H1 (cell line): ENCODE measurements around the gene SLC28A1. TPM values are rescaled to one million over a fixed set of nuclear protein-coding genes. Genes with fewer than 3 reads are reported as not detected.

Experiments
- CTCF ChIA-PET: fragments of 300-600 bp; sonication (Branson Sonifier 250); formaldehyde crosslinking; loops from one replicate; lab custom pipeline; 2021; ENCODE audit not compliant: partially characterized antibody; lab: Charles Lee
- POLR2A ChIA-PET: fragments of 300-600 bp; sonication (Branson Sonifier 250); formaldehyde crosslinking; loops from one replicate; lab custom pipeline; 2021; ENCODE audit warnings: inconsistent platforms; ENCODE audit not compliant: partially characterized antibody; lab: Charles Lee
- DNase-seq, 2 experiments: peaks; one replicate each; pipeline versions ENCODE4 v3.0.0 to v3.0.0-alpha.2; 2010 to 2022; ENCODE audit warnings: low spot score in 2 of 2, low read depth in 1 of 2, mixed read lengths in 1 of 2
- FAIRE-seq: peaks from 2 replicates; lab custom pipeline; 2011; peaks lifted over from hg19 to GRCh38; lab: Jason Lieb, UNC
- H2AFZ ChIP-seq: 2 replicates; pipeline ENCODE4 v1.8.1; 2012; ENCODE audit warnings: low read length, inconsistent platforms
- H2AK5ac ChIP-seq: 2 replicates; pipeline ENCODE4 v1.6.1; 2013; ENCODE audit warnings: low read depth, low read length
- H2BK120ac ChIP-seq: replicated peaks from 2 replicates; pipeline ENCODE3; 2013; ENCODE audit warnings: low read depth, low read length, inconsistent platforms
- H2BK12ac ChIP-seq: 2 replicates; pipeline ENCODE4 v1.6.1; 2013; ENCODE audit warnings: low read depth, low read length
- H2BK15ac ChIP-seq: 2 replicates; pipeline ENCODE4 v1.6.1; 2013; ENCODE audit warnings: low read length
- H2BK20ac ChIP-seq: 2 replicates; pipeline ENCODE4 v1.6.1; 2013; ENCODE audit warnings: low read length
- H2BK5ac ChIP-seq: 2 replicates; pipeline ENCODE4 v1.6.1; 2013; ENCODE audit warnings: low read depth, low read length
- H3K14ac ChIP-seq: 2 replicates; pipeline ENCODE4 v1.6.1; 2013; ENCODE audit warnings: inconsistent platforms; ENCODE audit not compliant: insufficient read length
- H3K18ac ChIP-seq: 2 replicates; pipeline ENCODE4 v1.6.1; 2013; ENCODE audit warnings: low read length; ENCODE audit errors: extremely low read depth
- H3K23ac ChIP-seq: 2 replicates; pipeline ENCODE4 v1.6.1; 2013; ENCODE audit warnings: inconsistent platforms; ENCODE audit not compliant: insufficient read length
- H3K23me2 ChIP-seq: 2 replicates; pipeline ENCODE4 v1.6.1; 2013; ENCODE audit warnings: low read depth, low read length
- H3K27ac ChIP-seq: 2 replicates; pipeline ENCODE4 v1.6.1; 2011; ENCODE audit warnings: low read depth, low read length, inconsistent platforms
- H3K27me3 ChIP-seq, 4 experiments: replicated peaks in 1 of 4; 1 replicate in 1 of 4; 2 replicates in 3 of 4; pipeline versions ENCODE4 v1.6.1 to v1.8.1; 2011 to 2013; ENCODE audit warnings: low read length in 3 of 4, mild to moderate bottlenecking in 3 of 4, inconsistent platforms in 2 of 4, mixed read lengths in 2 of 4, moderate library complexity in 1 of 4; ENCODE audit not compliant: control insufficient read depth in 3 of 4, insufficient read depth in 3 of 4; ENCODE audit errors: extremely low read depth in 1 of 4
- H3K36me3 ChIP-seq, 4 experiments: 2 replicates each; pipeline versions ENCODE4 v1.6.1 to v1.8.1; 2011 to 2013; ENCODE audit warnings: mild to moderate bottlenecking in 4 of 4, low read length in 3 of 4, moderate library complexity in 2 of 4, control low read depth in 1 of 4, inconsistent platforms in 1 of 4; ENCODE audit not compliant: insufficient read depth in 4 of 4, control insufficient read depth in 2 of 4
- H3K4ac ChIP-seq: replicated peaks from 2 replicates; pipeline ENCODE3; 2013; ENCODE audit warnings: low read length, low read depth, mixed read lengths, inconsistent platforms; ENCODE audit not compliant: insufficient read length
- H3K4me1 ChIP-seq, 4 experiments: replicated peaks in 1 of 4; 1 replicate in 1 of 4; 2 replicates in 3 of 4; pipeline versions ENCODE4 v1.6.1 to v1.8.1; 2011 to 2013; ENCODE audit warnings: low read length in 3 of 4, inconsistent platforms in 2 of 4, mixed read lengths in 1 of 4; ENCODE audit not compliant: insufficient read depth in 4 of 4, control insufficient read depth in 3 of 4
- H3K4me2 ChIP-seq, 2 experiments: 2 replicates each; pipeline versions ENCODE4 v1.6.1 to v1.8.1; 2011 to 2013; ENCODE audit warnings: low read depth in 2 of 2, low read length in 2 of 2, control low read depth in 1 of 2, inconsistent platforms in 1 of 2, mild to moderate bottlenecking in 1 of 2; ENCODE audit not compliant: insufficient read depth in 1 of 2
- H3K4me3 ChIP-seq, 4 experiments: fragments of 200-600, 300-600 bp in 1 of 4; sonication (generic), shearing (Covaris generic), sonication (Bioruptor Twin) in 1 of 4; 2 replicates each; pipeline versions ENCODE4 v1.5.1 to v1.8.1; 2011 to 2016; ENCODE audit warnings: low read length in 4 of 4, low read depth in 3 of 4, control low read depth in 2 of 4, inconsistent platforms in 2 of 4, mild to moderate bottlenecking in 2 of 4, mixed read lengths in 1 of 4, moderate library complexity in 1 of 4; ENCODE audit not compliant: insufficient read depth in 2 of 4; ENCODE audit errors: extremely low read depth in 1 of 4
- H3K56ac ChIP-seq: replicated peaks from 2 replicates; pipeline ENCODE3; 2013; ENCODE audit warnings: low read depth, mild to moderate bottlenecking, mixed read lengths, low read length, inconsistent platforms; ENCODE audit not compliant: insufficient read length
- H3K79me1 ChIP-seq: 2 replicates; pipeline ENCODE4 v1.6.1; 2013; ENCODE audit warnings: low read depth, low read length, control low read depth
- H3K79me2 ChIP-seq, 2 experiments: 2 replicates each; pipeline versions ENCODE4 v1.6.1 to v1.8.1; 2012 to 2013; ENCODE audit warnings: low read length in 2 of 2, mild to moderate bottlenecking in 2 of 2, inconsistent platforms in 1 of 2; ENCODE audit not compliant: insufficient read depth in 2 of 2, control insufficient read depth in 1 of 2
- H3K9ac ChIP-seq, 4 experiments: replicated peaks in 1 of 4; 1 replicate in 1 of 4; 2 replicates in 3 of 4; pipeline versions ENCODE4 v1.6.1 to v1.8.1; 2011 to 2013; ENCODE audit warnings: low read depth in 3 of 4, low read length in 3 of 4, control low read depth in 2 of 4, mild to moderate bottlenecking in 2 of 4, moderate library complexity in 2 of 4, inconsistent platforms in 1 of 4; ENCODE audit errors: extremely low read depth in 1 of 4
- H3K9me3 ChIP-seq, 2 experiments: 2 replicates each; pipeline versions ENCODE4 v1.6.1 to v1.8.1; 2012 to 2013; ENCODE audit warnings: mild to moderate bottlenecking in 2 of 2, moderate library complexity in 2 of 2, control low read depth in 1 of 2, inconsistent platforms in 1 of 2, low read depth in 1 of 2, low read length in 1 of 2, mixed read lengths in 1 of 2; ENCODE audit not compliant: insufficient read depth in 2 of 2
- H4K20me1 ChIP-seq, 2 experiments: replicated peaks in 1 of 2; 2 replicates each; pipeline versions ENCODE3 to v1.8.1; 2011 to 2013; ENCODE audit warnings: inconsistent platforms in 2 of 2, low read length in 2 of 2, mild to moderate bottlenecking in 1 of 2; ENCODE audit not compliant: insufficient read depth in 2 of 2, control insufficient read depth in 1 of 2
- H4K5ac ChIP-seq: 2 replicates; pipeline ENCODE4 v1.6.1; 2013; ENCODE audit warnings: low read length, low read depth, mixed read lengths, inconsistent platforms; ENCODE audit not compliant: insufficient read length
- H4K8ac ChIP-seq: 2 replicates; pipeline ENCODE4 v1.8.0; 2013; ENCODE audit warnings: mild to moderate bottlenecking, moderate library complexity, low read length, inconsistent platforms; ENCODE audit not compliant: insufficient read depth; ENCODE audit errors: extremely low read depth
- H4K91ac ChIP-seq: replicated peaks from 2 replicates; pipeline ENCODE3; 2013; ENCODE audit warnings: low read length, mixed read lengths, inconsistent platforms; ENCODE audit not compliant: insufficient read length
- BCL11A ChIP-seq, 2 experiments: IDR thresholded peaks; one replicate each; pipeline ENCODE4 v1.6.1; 2011; ENCODE audit warnings: low read depth in 2 of 2, low read length in 2 of 2, mild to moderate bottlenecking in 2 of 2
- HDAC2 ChIP-seq, 2 experiments: fragments of 300-600 bp in 1 of 2; sonication (generic) in 1 of 2; IDR thresholded peaks; 2 replicates each; pipeline ENCODE4 v1.6.1; 2011 to 2012; ENCODE audit warnings: low read depth in 2 of 2, low read length in 2 of 2, mild to moderate bottlenecking in 2 of 2, moderate library complexity in 2 of 2, borderline replicate concordance in 1 of 2, inconsistent platforms in 1 of 2
- JUN ChIP-seq: IDR thresholded peaks from 2 replicates; pipeline ENCODE4 v1.6.1; 2011; ENCODE audit warnings: low read depth, mild to moderate bottlenecking, improper control_type of control experiment, low read length
- KDM4A ChIP-seq: IDR thresholded peaks from one replicate; pipeline ENCODE4 v1.7.1; 2012; ENCODE audit warnings: low read depth, mild to moderate bottlenecking, moderate library complexity, low read length, inconsistent platforms; ENCODE audit not compliant: severe bottlenecking
- NANOG ChIP-seq: IDR thresholded peaks from 2 replicates; pipeline ENCODE4 v1.6.1; 2011; ENCODE audit warnings: low read length, low read depth, mild to moderate bottlenecking, inconsistent platforms; ENCODE audit not compliant: insufficient read depth, poor library complexity, severe bottlenecking
- RBBP5 ChIP-seq: IDR thresholded peaks from 2 replicates; pipeline ENCODE4 v1.7.1; 2012; ENCODE audit warnings: low read depth, mild to moderate bottlenecking, inconsistent platforms, low read length, moderate library complexity, borderline replicate concordance
- RFX5 ChIP-seq: IDR thresholded peaks from 2 replicates; pipeline ENCODE4 v1.6.1; 2011; ENCODE audit warnings: low read depth, low read length, improper control_type of control experiment, borderline replicate concordance
- SAP30 ChIP-seq: fragments of 300-600 bp; sonication (generic); IDR thresholded peaks from 2 replicates; pipeline ENCODE4 v1.7.1; 2012; ENCODE audit warnings: low read length, moderate library complexity, mild to moderate bottlenecking, inconsistent platforms; ENCODE audit not compliant: insufficient read depth, insufficient replicate concordance
- SIRT6 ChIP-seq: IDR thresholded peaks from one replicate; pipeline ENCODE4 v1.7.1; 2012; ENCODE audit warnings: low read length, inconsistent platforms
- SP1 ChIP-seq: IDR thresholded peaks from 2 replicates; pipeline ENCODE4 v1.6.1; 2011; ENCODE audit warnings: low read depth, low read length
- SRF ChIP-seq: IDR thresholded peaks from 2 replicates; pipeline ENCODE4 v1.6.1; 2011; ENCODE audit warnings: mild to moderate bottlenecking, low read depth, low read length, moderate library complexity
- TAF1 ChIP-seq: IDR thresholded peaks from 2 replicates; pipeline ENCODE4 v1.6.1; 2011; ENCODE audit warnings: mild to moderate bottlenecking, low read depth, low read length
- TAF7 ChIP-seq: optimal IDR thresholded peaks from 2 replicates; pipeline ENCODE3; 2011; ENCODE audit warnings: low read depth, mild to moderate bottlenecking, inconsistent platforms, low read length, moderate library complexity, borderline replicate concordance
- WGBS, 2 experiments: shearing (Covaris generic) in 1 of 2; methylation state at CpG; one replicate each; pipeline versions ENCODE4 v1.1.6 to v1.1.7; 2013 to 2015; ENCODE audit warnings: low lambda C conversion rate in 2 of 2, mixed read lengths in 2 of 2, inconsistent platforms in 1 of 2, low coverage in 1 of 2, missing lambda C conversion rate in 1 of 2; ENCODE audit not compliant: insufficient replicate concordance in 2 of 2, insufficient coverage in 1 of 2, insufficient read length in 1 of 2; ENCODE audit errors: extremely low coverage in 1 of 2, missing lambda C conversion rate in 1 of 2; 5-methylcytosine and 5-hydroxymethylcytosine counted together
- polyA plus RNA-seq, 7 experiments: library from polyadenylated mRNA; depleted of rRNA in 3 of 7; stranded (reverse) in 5 of 7; unstranded in 2 of 7; fragments of >200 nt in 5 of 7; fragments of 200-250 nt in 2 of 7; gene quantifications; 1 replicate in 5 of 7; 2 replicates in 1 of 7; 4 replicates in 1 of 7; pipeline versions ENCODE4 v1.2.1 to v1.2.3, GENCODE V29; 2011 to 2013; ENCODE audit warnings: missing spikeins in 2 of 7, mixed read lengths in 2 of 7
- total RNA-seq: library from RNA; stranded (reverse); fragmentation: NEBNext Ultra II Directional; extraction: Animal tissue kit (Norgen Biotek cat#: 25700); gene quantifications from 2 replicates; pipeline ENCODE4 v1.2.1, GENCODE V29; 2021

The SLC28A1 gene
- total and polyA plus RNA-seq, 2 of the 8 experiments (the other 6 are each of a cell fraction or from before 2014, with no cell fraction given), result 0.09 TPM; not detected in 1

GRCh38 chr15:84910928-84911623 is 26.6 kb downstream of the SLC28A1 start:
- Histone ChIP-seq H4K20me1 (no peaks in the 10 kb centered on the region), H3K9ac (no peak overlapping the region; a peak in 1 of 7 replicates), H3K23me2 (no peaks in the 10 kb centered on the region), H3K4me1 (no peaks in the 10 kb centered on the region; a peak in 2 of 7 replicates), H3K23ac (no peak overlapping the region), H2BK15ac (no peak overlapping the region), H2BK20ac (no peak overlapping the region), H3K27me3 (no peaks in the 10 kb centered on the region), H3K18ac (no peak overlapping the region), H3K36me3 (no peaks in the 10 kb centered on the region), H2BK5ac (no peak overlapping the region), H3K79me2 (no peaks in the 10 kb centered on the region), H3K79me1 (no peaks in the 10 kb centered on the region), H2AK5ac (no peak overlapping the region), H3K9me3 (no peaks in the 10 kb centered on the region), H4K91ac (no peak overlapping the region), H3K4me2 (no peak overlapping the region), H3K27ac (no peak overlapping the region), H3K4ac (no peak overlapping the region), H2BK120ac (no peak overlapping the region), H4K8ac (no peak overlapping the region), H3K56ac (no peak overlapping the region), H3K4me3 (no peak overlapping the region), H3K14ac (no peak overlapping the region), H2BK12ac (no peak overlapping the region), H2AFZ (no peak overlapping the region), H4K5ac (no peak overlapping the region)
- ChIA-PET CTCF (interaction anchor here (0.8 to 3.5 kb wide), 10 partner anchors 15 to 312 kb away, joined by 3 to 25 read pairs (median 3); no protein-coding TSS in a partner anchor), POLR2A (interaction anchor here (0.6 kb wide), 1 partner anchor 269 kb away, joined by 3 read pairs; no protein-coding TSS in a partner anchor)
- peak in 1 of 2 experiments; percentile 43 for DNase-seq
- 93% methylated on average over 17 of the region's 17 CpGs; no CpG with 5 or more reads in 1 of the 2 experiments for WGBS, 2 experiments
- no peak for FAIRE-seq
- TF ChIP-seq JUN (no peak), RBBP5 (no peak), NANOG (no peak), SIRT6 (no peak), SP1 (no peak), SAP30 (no peak), SRF (no peak), RFX5 (no peak), KDM4A (no peak), HDAC2 (IDR thresholded peaks at IDR 0.05; ENCODE audit: borderline replicate concordance in 1 of 2, low read depth in 2 of 2, low read length in 2 of 2) (no peak), TAF7 (no peak), TAF1 (no peak), BCL11A (IDR thresholded peaks at IDR 0.05; ENCODE audit: low read depth in 2 of 2, low read length in 2 of 2) (no peak)
